LNCAP (cell line): ENCODE data around the gene RPS24.

ENCODE experiments used
- CTCF ChIP-seq: fragments of 450-650 bp; IDR thresholded peaks from 2 replicates; pipeline ENCODE4 v1.5.1; 2017; ENCODE audit warnings: mild to moderate bottlenecking

Gene RPS24

GRCh38 chr10:78062296-78062695, 28.6 kb downstream of the RPS24 start:
- TF ChIP-seq CTCF = no peak

GRCh38 chr10:78063236-78063635, 29.6 kb downstream of the RPS24 start:
- no peak for TF ChIP-seq CTCF

- TF ChIP-seq CTCF = no peak
Observed at GRCh38 chr10:78065611-78066010, 31.9 kb downstream of the RPS24 start.

GRCh38 chr10:78066012-78066411, 32.3 kb downstream of the RPS24 start:
- no peak for TF ChIP-seq CTCF

GRCh38 chr10:78066728-78067430, 33.2 kb downstream of the RPS24 start:
- no peak for TF ChIP-seq CTCF

GRCh38 chr10:78069151-78069550, 35.5 kb downstream of the RPS24 start:
- TF ChIP-seq CTCF = no peak

- no peak for TF ChIP-seq CTCF
Observed at GRCh38 chr10:78070726-78071125, 37.1 kb downstream of the RPS24 start.
